Left lung (tissue), 10 donors: ENCODE results near the gene NDUFC2. TPM values are rescaled to one million over a fixed set of nuclear protein-coding genes. Genes with fewer than 3 reads are reported as not detected.
"Not testable (repeated sequence)": the region's sequence is repeated elsewhere in the genome, so short reads cannot be mapped to it uniquely, and the experiment has no call there.

Source experiments
- ATAC-seq: fragments of 200-7000 bp; cut with Tn5 transposase; one replicate; pipeline ENCODE4 v1.9.1; 2020; ENCODE audit warnings: moderate library complexity
- DNase-seq, 4 donors: peaks; one replicate each; pipeline ENCODE4 v3.0.0-alpha.2; 2013 to 2020
- H3K27ac ChIP-seq, 2 donors: fragments of 200-600 bp; sonication (generic) in 1 of 2; one replicate each; pipeline versions ENCODE4 v1.5.0 to v1.8.0; 2020 to 2021
- H3K27me3 ChIP-seq, 2 donors: fragments of 200-600 bp; sonication (generic) in 1 of 2; one replicate each; pipeline versions ENCODE4 v1.5.0 to v1.8.0; 2020 to 2021
- H3K36me3 ChIP-seq, 2 donors: fragments of 200-600 bp; sonication (generic) in 1 of 2; one replicate each; pipeline versions ENCODE4 v1.5.0 to v1.8.0; 2020 to 2021
- H3K4me1 ChIP-seq, 2 donors: fragments of 200-600 bp; one replicate each; pipeline ENCODE4 v1.8.0; 2021
- H3K4me3 ChIP-seq, 2 donors: fragments of 200-600 bp; sonication (generic) in 1 of 2; one replicate each; pipeline versions ENCODE4 v1.5.0 to v1.8.0; 2020 to 2021; ENCODE audit warnings: mild to moderate bottlenecking in 1 of 2
- H3K9me3 ChIP-seq, 2 donors: fragments of 200-600 bp; sonication (generic) in 1 of 2; one replicate each; pipeline versions ENCODE4 v1.5.0 to v1.8.0; 2020 to 2021
- intact Hi-C, 2 donors: fragments of 100-400 bp; cut with DNase I; formaldehyde crosslinking; loops; one replicate each; pipeline versions ENCODE4 v1.11.2 to v1.14.2; 2022
- polyA plus RNA-seq, 6 donors: library from polyadenylated mRNA; unstranded; fragments of 120-200 nt; gene quantifications; one replicate each; pipeline ENCODE4 v1.2.1, GENCODE V29; 2013; ENCODE audit not compliant: insufficient read length in 6 of 6
- total RNA-seq, 2 donors: library from RNA; stranded (reverse); fragmentation: NEBNext Ultra II Directional; extraction: Animal tissue kit (Norgen Biotek cat#: 25700); gene quantifications; one replicate each; pipeline ENCODE4 v1.2.1, GENCODE V29; 2021
- TF ChIP-seq, protein P1 (sequence below), 2 donors: fragments of 200-600 bp; sonication (generic) in 1 of 2; IDR thresholded peaks; one replicate each; pipeline versions ENCODE4 v1.5.0 to v1.8.0; 2021; ENCODE audit warnings: antibody characterized with exemption in 2 of 2
- donor health status: DM: no; HTN: yes; CAD: no.
- donor health status: DM: no; HTN: no; CAD: no.

NDUFC2 gene
- total and polyA plus RNA-seq, 8 donors: 120 to 224 (median 146) TPM

DNA sequence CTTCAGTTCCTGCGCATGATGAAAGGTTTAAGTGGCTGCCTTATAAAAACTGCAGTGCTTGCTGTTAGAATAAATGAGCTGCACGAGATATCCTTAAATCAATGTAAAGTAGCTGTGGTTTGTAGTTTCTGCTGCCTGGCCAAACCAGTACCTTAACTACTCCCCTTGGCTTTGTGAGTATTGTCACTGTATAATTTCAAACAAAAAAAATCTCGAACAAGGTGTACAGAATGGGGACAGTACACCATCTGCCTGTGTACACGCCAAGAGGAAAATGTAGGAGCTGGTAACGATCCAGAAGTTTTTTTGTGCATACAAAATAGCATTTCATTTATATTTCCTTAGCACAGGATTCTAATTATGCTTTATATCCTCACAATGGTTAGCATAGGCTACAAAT lies 20.6 kb upstream of the NDUFC2 start:
- H3K9me3 ChIP-seq: no peaks in the 10 kb centered on the region
- no peak for ATAC-seq
- H3K36me3 ChIP-seq: peaks cover 0 to 39% of the 10 kb centered on the region in 2 donors
- TF ChIP-seq, protein P1, sequence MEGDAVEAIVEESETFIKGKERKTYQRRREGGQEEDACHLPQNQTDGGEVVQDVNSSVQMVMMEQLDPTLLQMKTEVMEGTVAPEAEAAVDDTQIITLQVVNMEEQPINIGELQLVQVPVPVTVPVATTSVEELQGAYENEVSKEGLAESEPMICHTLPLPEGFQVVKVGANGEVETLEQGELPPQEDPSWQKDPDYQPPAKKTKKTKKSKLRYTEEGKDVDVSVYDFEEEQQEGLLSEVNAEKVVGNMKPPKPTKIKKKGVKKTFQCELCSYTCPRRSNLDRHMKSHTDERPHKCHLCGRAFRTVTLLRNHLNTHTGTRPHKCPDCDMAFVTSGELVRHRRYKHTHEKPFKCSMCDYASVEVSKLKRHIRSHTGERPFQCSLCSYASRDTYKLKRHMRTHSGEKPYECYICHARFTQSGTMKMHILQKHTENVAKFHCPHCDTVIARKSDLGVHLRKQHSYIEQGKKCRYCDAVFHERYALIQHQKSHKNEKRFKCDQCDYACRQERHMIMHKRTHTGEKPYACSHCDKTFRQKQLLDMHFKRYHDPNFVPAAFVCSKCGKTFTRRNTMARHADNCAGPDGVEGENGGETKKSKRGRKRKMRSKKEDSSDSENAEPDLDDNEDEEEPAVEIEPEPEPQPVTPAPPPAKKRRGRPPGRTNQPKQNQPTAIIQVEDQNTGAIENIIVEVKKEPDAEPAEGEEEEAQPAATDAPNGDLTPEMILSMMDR (IDR thresholded peaks at IDR 0.05): no peak
- intact Hi-C loops: no loop called here
- DNase-seq: no peak
- H3K27me3 ChIP-seq: no peaks in the 10 kb centered on the region
- no peak overlapping the region for H3K4me3 ChIP-seq
- H3K27ac ChIP-seq: no peak overlapping the region
- H3K4me1 ChIP-seq: no peaks in the 10 kb centered on the region

DNA sequence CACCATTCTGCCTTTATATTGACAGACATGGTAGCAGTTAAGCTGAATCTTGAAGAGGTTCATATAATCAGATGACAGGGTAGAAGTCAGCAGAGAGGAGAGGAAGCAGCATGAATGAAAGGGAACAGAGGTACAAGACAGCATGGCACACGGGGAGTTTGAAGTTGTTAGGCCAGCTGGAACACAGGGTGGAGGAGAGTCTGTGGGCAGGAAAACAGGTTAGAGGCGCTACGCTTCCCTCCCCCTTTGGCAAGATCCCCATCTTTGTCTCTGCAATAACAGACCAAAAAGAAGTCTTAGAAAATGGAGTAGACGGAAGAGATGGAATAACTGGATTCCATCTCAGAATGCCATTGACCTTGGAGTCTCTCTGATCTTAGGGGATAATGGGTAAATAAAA lies 20.0 kb upstream of the NDUFC2 start:
- intact Hi-C loops: no loop called here
- ATAC-seq: no peak
- TF ChIP-seq, protein P1 (IDR thresholded peaks at IDR 0.05): no peak

DNA sequence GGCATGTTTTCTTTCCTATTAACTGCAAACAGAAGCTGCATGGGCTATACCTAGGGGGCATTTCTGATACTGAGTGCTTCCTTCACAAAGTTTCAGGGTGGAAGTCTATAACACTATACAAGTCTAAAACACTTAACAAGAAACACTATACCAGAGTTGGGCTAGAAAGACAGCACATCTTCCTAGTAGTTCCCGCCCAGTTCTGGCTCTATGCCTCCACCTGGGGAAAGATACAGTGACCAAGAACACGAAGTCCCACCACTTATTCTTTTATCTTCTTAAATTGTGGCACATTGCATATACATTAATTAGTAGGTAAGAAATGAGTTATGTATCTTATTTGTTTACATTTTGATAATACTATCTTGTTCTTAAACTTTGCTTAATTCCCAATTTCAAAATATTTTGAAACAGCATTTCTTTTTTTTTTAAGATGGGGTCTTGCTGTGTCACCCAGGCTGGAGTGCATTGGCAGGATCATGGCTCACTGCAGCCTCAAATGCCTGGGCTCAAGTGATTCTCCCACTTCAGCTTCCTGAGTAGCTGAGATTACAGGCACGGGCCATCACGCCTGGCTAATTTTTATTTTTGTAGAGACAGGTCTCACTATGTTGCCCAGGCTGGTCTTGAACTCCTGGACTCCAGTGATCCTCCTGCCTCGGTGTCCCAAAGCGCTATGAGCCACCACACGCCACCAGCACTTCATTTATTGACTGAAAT lies 18.2 kb upstream of the NDUFC2 start:
- Histone ChIP-seq H3K27me3 (no peaks in the 10 kb centered on the region), H3K9me3 (no peaks in the 10 kb centered on the region), H3K4me3 (no peak overlapping the region), H3K27ac (no peak overlapping the region), H3K36me3 (peaks cover 0 to 22% of the 10 kb centered on the region in 2 donors), H3K4me1 (no peaks in the 10 kb centered on the region)
- intact Hi-C loops: no loop called here
- DNase-seq (no peak), ATAC-seq (no peak)
- TF ChIP-seq, protein P1 (IDR thresholded peaks at IDR 0.05): no peak

More for the DNA sequence above, 20.0 kb upstream of the NDUFC2 start:
- DNase-seq: no peak
- Histone ChIP-seq H3K4me3 (no peak overlapping the region), H3K36me3 (peaks cover 0 to 39% of the 10 kb centered on the region in 2 donors), H3K27ac (no peak overlapping the region), H3K27me3 (no peaks in the 10 kb centered on the region), H3K9me3 (no peaks in the 10 kb centered on the region), H3K4me1 (no peaks in the 10 kb centered on the region)

DNA sequence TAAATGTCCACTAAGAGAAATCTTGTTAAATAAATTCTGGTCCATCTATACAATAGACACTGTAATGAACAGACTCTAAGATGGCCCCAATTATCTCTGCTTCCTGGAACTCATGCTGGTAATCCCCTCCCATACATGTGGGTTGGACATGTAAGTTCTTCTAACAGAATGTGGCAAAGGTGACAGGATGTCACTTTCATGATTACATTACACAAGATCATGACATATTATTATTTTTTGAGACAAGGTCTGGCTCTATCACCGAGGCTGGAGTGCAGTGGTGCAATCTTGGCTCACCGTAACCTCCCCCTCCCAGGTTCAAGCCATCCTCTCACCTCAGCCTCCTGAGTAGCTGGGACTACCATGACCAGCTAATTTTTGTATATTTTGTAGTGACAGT lies 14.6 kb upstream of the NDUFC2 start:
- Histone ChIP-seq H3K27ac (no peak overlapping the region), H3K4me3 (no peak overlapping the region), H3K27me3 (no peaks in the 10 kb centered on the region), H3K4me1 (no peaks in the 10 kb centered on the region), H3K9me3 (no peaks in the 10 kb centered on the region), H3K36me3 (no peaks in the 10 kb centered on the region)
- TF ChIP-seq, protein P1 (IDR thresholded peaks at IDR 0.05): no peak
- ATAC-seq: no peak
- intact Hi-C loops: no loop called here
- no peak for DNase-seq

DNA sequence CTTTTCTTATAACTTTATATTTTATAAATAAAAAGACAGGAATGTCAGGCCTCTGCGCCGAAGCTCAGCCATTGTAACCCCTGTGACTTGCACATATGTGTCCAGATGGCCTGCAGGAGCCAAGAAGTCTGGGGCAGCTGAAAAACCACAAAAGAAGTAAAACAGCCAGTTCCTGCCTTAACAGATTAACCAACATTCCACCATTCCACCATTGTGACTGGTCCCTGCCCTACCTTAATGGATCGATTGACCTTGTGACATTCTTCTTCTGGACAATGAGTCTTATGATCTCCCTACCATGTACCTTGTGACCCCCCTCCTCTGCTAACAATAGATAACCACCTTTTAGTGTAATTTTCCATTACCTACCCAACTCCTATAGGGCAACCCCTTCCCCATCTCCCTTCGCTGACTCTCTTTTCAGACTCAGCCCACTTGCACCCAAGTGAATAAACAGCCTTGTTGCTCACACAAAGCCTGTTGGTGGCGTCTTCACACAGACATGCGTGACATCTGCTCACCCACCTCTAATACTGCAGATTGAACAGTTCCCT lies 6.9 kb upstream of the NDUFC2 start:
- H3K4me3 ChIP-seq, H3K27me3 ChIP-seq, H3K9me3 ChIP-seq, H3K4me1 ChIP-seq, intact Hi-C loops, DNase-seq, ATAC-seq, H3K36me3 ChIP-seq, H3K27ac ChIP-seq: not testable (repeated sequence)
